Fibroblast of pulmonary artery (primary cell): Measurements from ENCODE around the gene NDUFB4.
"Not testable (repeated sequence)": the region's sequence is repeated elsewhere in the genome, so short reads cannot be mapped to it uniquely, and the experiment has no call there.

Source experiments
- DNase-seq: peaks from one replicate; pipeline ENCODE4 v3.0.0-alpha.2; 2010; ENCODE audit warnings: low read depth
- H3K4me3 ChIP-seq: replicated peaks from 2 replicates; pipeline ENCODE4 v1.5.1; 2011; ENCODE audit warnings: low read depth, mild to moderate bottlenecking, control low read depth, low read length, moderate library complexity
- TF ChIP-seq, protein P1 (sequence below): IDR thresholded peaks from 2 replicates; pipeline ENCODE4 v1.5.1; 2011; ENCODE audit warnings: mild to moderate bottlenecking, control low read depth, low read length, inconsistent platforms; ENCODE audit errors: missing control alignments

Gene NDUFB4

DNA sequence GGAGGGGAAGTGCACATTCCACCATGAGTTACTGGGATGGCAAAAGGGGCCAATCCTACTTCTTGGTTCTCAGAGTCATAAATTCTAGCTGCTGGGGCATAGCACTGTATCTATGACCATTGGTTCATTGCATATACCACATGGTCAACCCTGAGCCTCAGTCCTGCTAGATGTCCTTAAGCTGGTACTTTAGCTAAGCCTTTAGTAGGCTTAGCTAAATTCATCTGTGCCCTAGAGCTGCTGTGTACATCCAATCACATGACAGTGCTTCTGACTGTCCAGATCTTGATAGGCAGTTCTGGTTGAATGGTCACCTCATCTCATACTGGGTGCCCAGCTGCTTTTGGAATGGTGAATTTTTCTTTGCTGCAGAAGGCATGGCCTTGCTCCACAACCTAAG is 8.2 kb downstream of the NDUFB4 start:
- TF ChIP-seq, protein P1, sequence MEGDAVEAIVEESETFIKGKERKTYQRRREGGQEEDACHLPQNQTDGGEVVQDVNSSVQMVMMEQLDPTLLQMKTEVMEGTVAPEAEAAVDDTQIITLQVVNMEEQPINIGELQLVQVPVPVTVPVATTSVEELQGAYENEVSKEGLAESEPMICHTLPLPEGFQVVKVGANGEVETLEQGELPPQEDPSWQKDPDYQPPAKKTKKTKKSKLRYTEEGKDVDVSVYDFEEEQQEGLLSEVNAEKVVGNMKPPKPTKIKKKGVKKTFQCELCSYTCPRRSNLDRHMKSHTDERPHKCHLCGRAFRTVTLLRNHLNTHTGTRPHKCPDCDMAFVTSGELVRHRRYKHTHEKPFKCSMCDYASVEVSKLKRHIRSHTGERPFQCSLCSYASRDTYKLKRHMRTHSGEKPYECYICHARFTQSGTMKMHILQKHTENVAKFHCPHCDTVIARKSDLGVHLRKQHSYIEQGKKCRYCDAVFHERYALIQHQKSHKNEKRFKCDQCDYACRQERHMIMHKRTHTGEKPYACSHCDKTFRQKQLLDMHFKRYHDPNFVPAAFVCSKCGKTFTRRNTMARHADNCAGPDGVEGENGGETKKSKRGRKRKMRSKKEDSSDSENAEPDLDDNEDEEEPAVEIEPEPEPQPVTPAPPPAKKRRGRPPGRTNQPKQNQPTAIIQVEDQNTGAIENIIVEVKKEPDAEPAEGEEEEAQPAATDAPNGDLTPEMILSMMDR: no peak

GRCh38 chr3:120604784-120605183 is 8.6 kb downstream of the NDUFB4 start:
- DNase-seq: no peak
- no peak overlapping the region for H3K4me3 ChIP-seq
- TF ChIP-seq, protein P1: no peak

More for the DNA sequence above, 8.2 kb downstream of the NDUFB4 start:
- H3K4me3 ChIP-seq: no peak overlapping the region
- no peak for DNase-seq

DNA sequence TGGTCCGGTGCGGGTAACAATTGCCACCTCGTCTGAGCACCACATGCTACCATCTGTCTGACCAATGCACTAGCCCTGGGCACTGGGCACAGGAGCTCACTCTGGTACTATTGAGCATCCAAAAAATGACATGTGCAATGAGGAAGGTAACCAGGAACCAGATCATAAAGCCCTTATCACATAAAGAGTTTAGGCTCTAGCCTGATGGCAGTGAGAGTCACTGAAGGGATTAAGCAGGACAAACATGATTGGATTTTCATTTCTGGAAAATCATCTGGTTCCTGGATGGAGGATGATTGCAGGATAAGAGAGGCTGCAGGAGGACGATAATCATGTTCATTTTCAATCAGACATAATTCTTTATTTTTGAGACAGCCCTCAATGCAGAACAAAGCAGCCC is 12.4 kb downstream of the NDUFB4 start:
- no peak for DNase-seq
- no peak overlapping the region for H3K4me3 ChIP-seq
- TF ChIP-seq, protein P1: no peak

DNA sequence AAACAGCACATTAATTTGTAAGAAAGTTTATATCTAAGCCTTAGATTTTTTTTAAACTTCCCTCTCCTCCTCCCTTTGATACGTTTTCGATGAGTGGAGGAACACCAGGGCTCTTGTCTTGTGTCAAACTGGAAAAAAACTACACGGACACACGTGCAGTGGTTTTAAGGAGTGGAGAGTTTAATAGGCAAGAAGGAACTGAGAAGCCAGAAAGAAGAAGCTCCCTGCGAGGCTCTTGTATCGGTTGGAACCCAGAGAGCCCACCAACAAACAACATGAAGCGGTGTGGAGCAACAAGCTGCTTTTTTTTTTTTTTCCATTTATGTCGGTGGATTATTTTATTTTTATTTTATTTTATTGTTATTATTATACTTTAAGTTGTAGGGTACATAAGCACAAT is 18.6 kb downstream of the NDUFB4 start:
- no peak for DNase-seq
- TF ChIP-seq, protein P1: no peak
- no peak overlapping the region for H3K4me3 ChIP-seq

DNA sequence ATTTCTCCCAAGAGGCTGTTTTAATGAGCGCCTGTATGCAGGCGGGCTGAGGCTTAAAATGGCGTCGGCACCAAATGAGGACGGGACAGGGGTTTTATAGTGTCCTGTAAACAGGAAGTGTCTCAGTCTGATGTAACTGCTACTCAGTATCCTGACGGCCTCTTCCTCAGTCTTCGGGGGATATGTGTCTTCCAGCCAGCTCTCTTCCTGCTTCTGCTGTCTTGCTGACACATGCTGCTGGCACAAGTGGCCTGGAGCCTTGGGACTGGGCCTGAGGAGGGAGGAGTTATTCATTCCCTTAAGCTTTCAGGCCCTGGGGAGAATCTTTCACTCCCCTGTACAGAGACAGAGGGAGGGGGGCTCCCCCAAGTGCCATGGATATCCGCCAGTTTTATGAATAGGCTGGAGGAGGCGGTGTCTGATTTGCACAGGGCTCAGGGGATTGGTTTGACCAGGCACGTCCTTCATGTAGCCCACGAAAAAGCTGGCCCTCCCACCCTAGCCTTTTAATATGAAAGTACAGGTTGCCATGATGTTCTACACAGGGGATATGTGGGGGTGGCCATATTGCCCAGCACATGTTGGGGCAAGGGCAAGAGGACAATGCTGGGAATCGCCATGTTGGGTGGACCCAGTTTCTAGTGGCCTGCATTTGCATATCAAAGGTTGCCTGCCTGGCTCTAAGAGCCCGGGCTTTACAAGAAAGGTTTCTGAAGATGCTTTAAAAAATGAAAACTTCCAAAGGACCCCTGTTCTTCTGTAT is 19.9 kb downstream of the NDUFB4 start:
- TF ChIP-seq, protein P1: no peak
- peak; percentile 78 for DNase-seq
- H3K4me3 ChIP-seq: no peak overlapping the region

DNA sequence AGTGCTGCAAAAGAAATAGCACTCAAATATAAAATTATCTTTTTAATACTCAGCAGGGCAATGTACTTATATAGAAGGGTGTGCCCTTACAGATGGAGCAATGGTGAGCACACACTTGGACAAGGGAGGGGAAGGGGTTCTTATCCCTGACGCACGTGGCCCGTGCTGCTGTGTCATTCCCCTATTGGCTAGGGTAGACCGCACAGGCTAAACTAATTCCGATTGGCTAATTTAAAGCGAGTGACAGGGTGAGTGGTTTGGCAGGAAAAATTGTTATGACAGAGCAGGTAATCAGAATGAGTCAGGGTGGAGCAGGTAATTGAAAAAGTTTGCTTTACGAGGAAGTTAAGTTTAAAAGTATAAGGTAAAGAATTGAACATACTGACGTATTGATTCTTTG is 20.6 kb downstream of the NDUFB4 start:
- H3K4me3 ChIP-seq, DNase-seq: not testable (repeated sequence)

DNA sequence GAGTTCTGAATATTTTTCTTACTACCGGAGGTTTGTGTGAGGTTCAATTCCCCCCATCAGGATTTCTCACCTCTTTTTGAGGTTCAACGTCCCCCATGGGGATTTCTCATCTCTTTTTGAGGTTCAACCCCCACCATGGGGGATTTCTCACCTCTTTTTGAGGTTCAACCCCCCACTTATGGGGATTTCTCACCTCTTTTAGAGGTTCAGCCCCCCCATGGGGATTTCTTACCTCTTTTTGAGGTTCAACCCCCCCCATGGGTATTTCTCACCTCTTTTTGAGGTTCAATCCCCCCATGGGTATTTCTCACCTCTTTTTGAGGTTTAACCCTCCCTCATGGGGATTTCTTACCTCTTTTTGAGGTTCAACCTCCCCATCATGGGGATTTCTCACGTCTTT is 26.3 kb downstream of the NDUFB4 start:
- TF ChIP-seq, protein P1: no peak
- no peak overlapping the region for H3K4me3 ChIP-seq
- DNase-seq: no peak
